Activated effector memory CD4-positive, alpha-beta T cell treated with anti-CD3 and anti-CD28 coated beads, Interleukin-2, amount 50 U/mL, for 16 hours (primary cell): ENCODE data around the gene SPEM2.

Experiments used
- DNase-seq: peaks from one replicate; pipeline ENCODE4 v3.0.0-alpha.2; 2020

SPEM2 gene

GRCh38 chr17:7475764-7476422, 50.5 kb downstream of the SPEM2 start:
- no peak for DNase-seq

- DNase-seq: no peak
Measured at GRCh38 chr17:7476494-7476893, 51.1 kb downstream of the SPEM2 start.

- no peak for DNase-seq
Measured at GRCh38 chr17:7476951-7477350, 51.5 kb downstream of the SPEM2 start.
